Stimulated activated CD8-positive, alpha-beta memory T cell treated with anti-CD3 and anti-CD28 coated beads, Interleukin-7, amount 100 ng/mL, for 1 hour (primary cell): ENCODE data around the gene MS4A18.

Source experiments
- DNase-seq, 2 donors: peaks; one replicate each; pipeline ENCODE4 v3.0.0-alpha.2; 2020; ENCODE audit warnings: low read depth in 2 of 2

MS4A18 gene

DNA sequence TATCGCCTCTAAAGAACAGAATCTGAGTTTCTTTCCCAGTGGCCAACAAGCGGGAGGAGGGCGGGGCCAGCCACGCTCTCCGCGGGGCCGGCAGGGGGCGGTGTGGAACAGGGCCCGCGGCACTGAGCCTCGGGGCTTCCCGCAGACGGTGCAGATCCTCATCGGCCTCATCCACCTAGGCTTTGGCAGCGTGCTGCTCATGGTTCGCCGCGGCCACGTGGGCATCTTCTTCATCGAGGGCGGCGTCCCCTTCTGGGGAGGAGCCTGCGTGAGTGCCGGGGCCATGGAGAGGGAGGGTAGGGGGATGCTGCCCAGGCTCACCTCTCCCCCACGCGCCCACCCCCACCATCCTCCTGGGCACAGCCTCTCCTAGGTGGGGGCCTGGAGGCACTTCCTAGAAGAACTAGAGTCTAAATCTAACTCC is 42.9 kb downstream of the MS4A18 start:
- no peak for DNase-seq

DNA sequence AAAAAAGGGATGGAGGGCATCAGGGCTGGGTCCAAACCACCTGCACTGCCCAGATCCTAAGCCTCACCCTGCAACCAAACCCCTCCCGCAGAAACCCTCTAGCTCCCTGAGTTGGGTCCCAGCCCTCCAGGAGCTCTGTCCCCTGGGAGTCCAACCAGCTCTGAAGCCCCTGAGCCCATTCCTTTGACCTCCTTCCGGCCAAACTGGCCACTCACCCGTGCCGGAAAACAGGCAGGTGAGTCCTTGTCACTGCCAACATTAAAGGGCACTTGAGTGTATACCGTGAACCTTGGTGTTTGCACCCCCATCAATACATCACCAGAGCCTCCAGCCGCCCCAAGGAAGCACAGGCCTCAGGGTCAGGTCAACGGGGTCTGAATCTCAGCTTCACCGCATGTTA is 43.7 kb downstream of the MS4A18 start:
- DNase-seq, result no peak

DNA sequence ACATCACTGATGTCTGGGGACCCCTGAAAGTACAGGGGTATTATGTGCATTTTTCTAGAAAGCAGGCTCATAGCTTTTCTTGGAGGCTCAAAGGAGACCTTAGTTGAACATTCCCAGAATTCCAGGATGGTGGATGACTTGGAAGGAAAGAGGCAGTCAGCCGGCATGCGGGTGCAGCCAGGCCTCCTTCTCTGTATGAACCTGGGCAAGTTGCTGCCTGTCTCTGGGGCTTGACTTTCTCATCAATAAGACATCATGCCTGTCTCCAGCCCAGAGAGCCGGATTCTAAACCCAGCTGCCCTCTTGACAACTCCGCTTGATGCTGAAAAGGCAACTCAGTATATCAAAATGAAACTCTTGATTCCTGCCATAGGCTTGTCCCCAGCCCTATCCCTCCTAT is 44.8 kb downstream of the MS4A18 start:
- no peak for DNase-seq

DNA sequence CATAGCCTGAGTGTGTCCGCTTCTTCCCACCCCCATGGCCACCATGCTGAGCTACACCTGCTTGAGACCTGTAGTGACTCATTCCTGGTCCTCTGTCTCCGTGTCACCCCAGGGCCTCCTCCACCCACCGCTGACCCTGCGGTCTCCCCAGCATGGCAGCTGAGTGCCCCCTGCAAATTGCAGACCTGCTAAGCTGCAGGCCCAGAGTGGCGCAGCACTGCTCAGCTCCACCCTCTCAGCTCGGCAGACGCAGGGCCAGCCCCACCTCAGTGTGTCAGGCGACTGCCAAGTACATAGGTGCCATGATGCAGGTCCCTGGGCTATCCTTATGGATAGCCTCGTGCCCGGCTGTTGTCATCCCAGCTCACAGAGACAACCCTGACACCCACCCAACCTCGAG is 45.3 kb downstream of the MS4A18 start:
- no peak for DNase-seq

DNA sequence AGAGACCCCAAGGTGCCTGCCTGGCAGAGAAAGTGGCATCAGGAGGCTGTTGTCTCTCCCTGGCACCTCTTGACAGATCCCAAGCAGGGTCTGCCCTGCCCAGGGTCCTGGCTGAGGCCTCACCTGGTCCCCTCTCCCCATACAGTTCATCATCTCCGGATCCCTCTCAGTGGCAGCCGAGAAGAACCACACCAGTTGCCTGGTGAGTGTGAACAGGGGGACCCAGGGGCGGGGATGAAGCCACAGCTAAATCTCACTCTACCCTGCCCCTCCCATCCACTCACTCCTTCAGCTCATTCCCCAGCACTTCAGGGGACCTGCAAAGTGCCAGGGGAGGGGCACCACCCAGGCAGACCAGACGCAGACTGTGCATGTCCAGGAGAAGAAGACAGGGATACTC is 46.6 kb downstream of the MS4A18 start:
- DNase-seq, result no peak

DNA sequence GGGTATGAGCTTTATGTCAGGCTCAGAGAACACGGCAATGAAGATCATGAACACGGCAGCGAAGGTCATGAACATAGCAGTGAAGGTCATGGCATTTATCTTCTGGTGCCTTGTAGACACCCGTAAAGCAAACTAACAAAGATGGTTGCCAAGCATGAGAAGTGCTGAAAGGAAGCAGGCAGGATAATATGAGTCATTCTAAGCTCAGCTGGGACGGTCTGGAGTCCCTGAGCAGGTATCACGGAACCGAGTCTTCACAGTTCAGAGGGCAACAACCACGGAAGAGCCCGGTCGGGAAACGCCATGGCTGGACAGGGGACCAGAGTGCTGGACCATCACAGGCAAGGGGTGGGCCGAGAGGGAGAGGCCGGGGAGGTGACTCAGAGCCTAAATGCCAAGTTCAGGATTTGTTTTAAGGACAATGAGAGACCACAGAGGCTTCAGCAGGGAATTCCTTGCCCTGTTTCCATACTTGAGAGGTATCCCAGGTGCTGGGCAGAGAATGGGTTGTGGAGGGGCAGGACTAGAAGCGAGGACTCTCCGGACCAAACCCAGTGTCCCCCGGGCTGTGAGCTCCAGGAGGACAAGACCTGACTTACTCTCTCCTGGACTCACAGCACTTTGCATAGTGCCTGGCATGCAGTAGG is 47.5 kb downstream of the MS4A18 start:
- no peak for DNase-seq

DNA sequence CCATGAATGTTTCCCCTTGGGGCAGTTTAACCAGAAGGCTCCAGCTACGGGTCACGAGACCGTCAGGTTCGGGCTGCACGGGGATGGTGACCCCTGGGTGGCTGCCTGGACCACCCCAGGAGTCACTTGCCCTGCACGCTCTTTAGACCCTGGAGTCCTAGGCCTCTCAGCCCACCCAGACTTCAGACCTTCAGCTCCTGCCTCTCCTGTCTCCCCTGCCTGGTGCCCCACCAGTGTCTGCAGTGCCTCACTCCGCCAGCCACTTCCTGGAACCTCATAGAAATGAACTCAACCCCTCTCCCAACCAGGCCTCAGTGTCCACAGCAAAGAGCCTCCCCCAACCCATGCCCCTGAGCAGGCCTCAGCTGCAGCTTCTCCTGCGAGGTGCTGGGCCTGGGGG is 48.1 kb downstream of the MS4A18 start:
- no peak for DNase-seq

DNA sequence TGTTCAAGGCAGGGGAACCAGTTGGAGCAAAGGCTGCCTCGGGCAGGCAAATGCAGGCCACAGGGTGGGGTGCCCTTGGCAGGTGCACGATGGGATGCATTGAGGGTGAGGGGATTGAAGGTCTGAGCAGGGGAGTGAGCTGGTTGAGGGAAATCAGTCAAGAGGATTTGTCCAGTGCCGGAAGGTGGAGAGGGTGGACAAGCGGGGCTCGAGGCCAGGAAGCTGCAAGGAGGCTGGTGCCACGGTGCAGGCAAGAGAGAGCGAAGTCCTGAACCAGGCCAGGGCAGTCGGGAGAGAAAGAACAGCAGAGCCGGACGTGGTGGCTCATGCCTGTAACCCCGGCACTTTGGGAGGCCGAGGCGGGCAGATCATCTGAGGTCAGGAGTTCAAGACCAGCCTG is 50.2 kb downstream of the MS4A18 start:
- DNase-seq, result no peak

DNA sequence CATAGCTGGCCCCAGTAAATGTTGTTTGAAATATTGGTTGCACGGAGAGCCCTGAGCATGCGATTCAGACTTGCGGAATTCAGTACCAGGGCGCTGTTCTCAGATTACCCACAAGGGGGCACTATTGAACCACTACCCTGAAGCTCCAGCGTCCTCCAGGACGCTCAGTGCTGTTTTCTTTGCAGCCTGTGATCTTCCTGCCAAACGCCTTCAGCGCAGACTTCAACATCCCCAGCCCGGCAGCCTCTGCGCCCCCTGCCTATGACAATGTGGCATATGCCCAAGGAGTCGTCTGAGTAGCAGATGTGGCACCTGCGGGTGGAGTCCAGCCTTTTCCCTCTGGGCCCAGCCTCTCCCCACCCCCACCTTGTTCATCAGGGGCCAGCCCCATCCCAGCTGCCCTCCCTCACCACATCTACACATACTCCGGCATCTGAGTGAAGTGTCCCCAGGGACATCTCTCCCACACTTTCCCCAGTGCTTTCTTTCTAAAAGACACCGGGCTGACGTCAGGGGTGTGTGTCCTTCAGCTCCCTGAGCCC is 51.0 kb downstream of the MS4A18 start:
- DNase-seq, result peak; percentile 54 to 74

DNA sequence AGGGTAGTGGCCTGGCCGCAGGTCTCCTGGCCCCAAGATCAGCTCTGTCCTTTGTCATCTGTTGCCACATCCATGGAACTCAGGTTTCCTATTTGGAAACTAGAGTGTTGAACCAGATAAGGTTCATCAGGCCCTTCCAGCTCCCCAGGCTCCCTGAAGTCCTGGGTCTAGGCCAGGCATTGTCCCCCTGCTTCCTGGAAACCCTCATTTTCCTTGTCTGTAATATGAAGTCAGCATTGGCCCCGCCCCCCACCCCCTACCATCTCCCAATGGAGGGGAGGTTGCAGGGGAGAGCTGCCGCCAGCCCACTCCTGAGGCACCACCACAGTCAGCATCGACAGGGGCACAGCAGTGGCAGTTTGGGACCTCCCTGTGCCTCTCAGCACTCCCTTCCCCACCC is 51.6 kb downstream of the MS4A18 start:
- DNase-seq, result no peak

DNA sequence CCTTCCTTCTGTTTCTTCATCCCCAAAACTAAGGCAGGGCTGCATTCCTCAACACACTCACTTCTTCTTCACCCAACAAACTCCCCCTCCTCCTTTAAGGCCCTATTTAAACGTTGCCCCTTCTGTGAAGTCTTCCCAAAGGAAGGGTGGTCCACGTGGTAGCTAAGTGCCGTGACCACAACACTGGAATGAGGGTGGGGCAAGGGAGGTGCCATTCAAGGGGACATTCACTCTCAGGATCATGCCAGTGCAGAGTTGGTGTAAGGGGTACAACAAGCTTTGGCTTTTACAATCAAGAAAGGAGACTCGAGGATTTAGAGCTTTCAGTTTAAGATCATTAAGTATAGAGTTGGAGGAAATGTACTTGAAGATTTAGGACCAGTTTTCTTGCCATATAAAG is 52.6 kb downstream of the MS4A18 start:
- DNase-seq, result no peak

DNA sequence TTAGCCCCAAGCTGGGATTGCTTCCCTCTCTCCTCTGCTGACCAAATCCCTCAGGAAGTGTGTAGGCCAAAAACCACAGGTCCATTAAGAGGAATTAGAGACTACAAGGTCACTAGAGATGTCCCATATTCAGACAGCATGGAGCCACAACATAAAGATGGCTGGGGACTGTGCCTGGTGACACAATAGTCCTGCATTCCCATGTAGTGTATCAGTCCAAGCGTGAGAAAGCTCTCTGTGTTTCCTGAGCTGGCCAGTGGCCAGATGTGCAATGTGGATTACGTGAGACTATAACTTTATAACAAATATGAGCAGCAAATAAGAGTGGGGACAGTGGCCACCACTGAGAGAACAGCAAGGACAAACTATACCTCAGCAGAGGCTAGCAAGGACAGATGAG is 53.1 kb downstream of the MS4A18 start:
- DNase-seq, result no peak

DNA sequence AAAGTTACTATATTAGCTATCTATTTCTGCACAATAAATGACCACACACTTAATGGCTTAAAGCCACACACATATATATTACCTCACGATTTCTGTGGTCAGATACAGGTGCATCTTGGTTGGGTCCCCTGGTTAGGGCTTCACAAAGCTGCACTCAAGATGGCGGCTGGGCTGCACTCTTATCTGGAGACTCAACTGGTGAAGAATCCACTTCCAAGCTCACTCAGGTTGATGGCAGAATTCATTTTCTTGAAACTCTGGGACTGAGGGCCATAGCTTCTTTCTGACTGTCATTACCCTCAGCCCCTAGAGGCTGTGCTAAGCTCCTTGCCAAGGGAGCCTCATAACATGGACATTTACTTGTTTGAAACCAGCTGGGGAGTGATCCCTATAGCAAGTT is 55.5 kb downstream of the MS4A18 start:
- DNase-seq, result no peak

DNA sequence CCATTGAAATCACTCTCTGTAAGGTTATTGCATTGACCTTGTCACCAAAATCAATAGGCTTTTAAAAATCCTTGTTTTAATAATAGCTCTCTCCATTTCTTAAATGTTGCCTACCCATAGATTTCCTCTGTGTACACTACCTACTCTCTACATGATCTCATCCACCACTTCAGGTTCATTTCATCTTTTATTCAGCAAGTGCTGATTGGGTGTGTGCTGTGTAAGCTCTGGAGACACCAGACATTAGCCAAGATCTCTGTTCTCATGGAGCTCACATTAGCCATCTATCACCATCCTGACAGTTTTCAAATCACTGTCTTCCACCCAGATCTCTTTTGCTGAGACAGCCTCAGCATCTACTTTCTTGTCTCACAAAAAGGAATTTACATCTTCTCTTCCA is 56.3 kb downstream of the MS4A18 start:
- DNase-seq, result no peak

DNA sequence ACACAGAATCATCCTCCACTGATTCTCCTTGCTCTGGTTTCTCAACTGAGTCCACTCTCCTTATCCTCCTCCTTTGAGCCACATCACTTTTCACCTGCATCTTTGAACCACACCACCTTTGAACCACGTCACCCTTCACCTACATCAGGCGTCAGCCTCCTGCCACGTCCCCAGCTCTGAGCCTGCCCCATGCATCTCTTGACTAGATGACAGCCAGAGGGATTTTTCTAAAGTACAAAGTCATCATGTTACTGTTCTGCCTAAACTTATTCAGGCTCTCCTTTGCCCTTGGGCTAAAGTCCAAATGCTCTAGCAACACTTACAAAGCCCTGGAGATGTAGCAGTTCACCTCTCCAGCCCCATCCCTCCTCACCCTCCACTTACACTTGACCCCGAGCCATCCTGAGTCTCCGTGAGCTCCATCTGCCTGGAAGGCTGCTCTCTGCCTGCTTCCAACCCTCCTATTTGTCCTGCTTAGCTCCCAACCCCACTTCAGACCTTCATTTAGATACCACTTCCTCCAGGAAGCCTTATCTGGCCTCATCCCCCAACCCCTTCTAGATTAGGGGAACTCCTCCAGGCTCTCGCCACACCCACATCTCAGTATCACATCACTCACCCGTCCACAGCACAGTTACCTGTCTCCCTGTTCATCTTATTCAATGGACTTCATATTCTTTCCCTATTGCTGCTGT is 56.9 kb downstream of the MS4A18 start:
- DNase-seq, result no peak

DNA sequence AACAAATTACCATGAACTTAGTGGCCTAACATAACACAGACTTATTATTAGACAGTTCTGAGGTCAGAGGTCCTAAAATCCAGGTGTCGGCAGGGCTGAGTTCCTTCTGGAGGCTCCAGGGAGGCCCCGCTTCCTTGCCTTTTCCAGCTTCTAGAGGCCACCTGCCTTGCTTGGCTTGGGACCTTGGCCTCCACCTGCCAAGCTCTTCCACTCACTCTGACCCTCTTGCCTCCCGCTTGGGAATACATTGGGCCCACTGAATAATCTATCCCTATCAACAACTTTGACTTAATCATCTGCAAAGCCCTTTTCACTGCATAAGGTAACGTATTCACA is 57.4 kb downstream of the MS4A18 start:
- DNase-seq, result no peak

DNA sequence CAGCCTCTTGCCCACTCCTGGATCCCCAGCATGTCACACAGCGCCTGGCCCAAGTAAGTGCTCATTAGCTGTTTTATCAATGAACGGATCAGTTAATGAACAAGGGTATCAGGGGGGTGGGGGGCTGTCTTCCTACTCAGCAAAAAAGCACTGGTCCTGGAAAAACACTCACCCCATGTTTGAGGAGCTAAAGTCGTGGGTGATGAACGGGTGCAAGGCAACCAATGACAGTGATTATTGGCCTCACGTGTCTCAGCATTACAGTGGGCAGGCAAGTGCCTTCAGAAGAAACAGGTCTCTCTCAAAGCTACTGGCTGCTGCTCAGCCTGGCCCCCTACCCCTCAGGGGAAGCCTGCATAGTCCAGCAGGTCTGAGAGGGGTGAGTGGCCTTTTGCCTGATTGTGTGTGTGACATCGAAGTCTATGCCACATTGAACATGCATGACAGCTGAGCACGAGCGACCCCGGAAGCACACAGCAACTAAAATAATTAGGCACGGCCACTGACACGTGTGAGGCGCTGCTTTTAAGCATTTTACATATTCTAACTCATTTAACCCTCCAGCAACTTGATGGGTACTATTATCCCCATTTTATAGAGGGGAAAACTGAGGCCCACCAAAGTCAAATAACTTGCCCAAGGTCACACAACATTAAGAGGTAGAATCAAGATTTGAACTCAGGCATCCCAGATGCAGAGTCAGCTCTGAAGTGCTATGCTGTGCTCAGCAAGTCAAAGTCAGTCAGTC is 58.0 kb downstream of the MS4A18 start:
- DNase-seq, result no peak

DNA sequence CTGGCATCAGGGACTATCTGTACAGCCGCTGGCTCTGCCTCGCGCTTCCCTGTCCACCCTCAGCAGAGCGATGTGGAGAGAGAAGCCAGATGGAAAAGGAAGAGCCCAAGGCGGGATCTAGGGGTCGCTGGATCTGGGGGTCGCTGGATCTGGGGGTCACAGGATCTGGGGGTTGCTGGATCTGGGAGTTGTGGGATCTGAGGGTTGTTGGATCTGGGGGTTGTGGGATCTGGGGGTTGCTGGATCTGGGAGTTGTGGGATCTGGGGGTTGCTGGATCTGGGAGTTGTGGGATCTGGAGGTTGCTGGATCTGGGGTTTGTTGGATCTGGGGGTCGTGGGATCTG is 58.6 kb downstream of the MS4A18 start:
- no peak for DNase-seq

DNA sequence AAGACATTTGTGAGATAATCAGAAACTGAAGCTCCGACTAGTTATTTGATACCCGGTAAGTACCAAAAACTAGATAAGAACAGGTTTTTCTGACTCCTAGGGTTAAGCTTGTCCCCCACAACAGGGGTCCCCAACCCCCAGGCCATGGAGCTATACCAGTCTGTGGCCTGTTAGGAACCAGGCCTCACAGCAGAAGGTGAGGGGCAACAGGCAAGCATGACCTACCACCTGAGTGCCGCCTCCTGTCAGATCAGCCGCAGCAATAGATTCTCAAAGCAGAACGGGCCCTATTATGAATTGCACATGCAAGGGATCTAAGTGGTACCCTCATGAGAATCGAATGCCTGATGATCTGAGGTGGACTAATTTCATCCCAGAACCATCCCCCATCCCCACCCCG is 59.4 kb downstream of the MS4A18 start:
- DNase-seq, result no peak

DNA sequence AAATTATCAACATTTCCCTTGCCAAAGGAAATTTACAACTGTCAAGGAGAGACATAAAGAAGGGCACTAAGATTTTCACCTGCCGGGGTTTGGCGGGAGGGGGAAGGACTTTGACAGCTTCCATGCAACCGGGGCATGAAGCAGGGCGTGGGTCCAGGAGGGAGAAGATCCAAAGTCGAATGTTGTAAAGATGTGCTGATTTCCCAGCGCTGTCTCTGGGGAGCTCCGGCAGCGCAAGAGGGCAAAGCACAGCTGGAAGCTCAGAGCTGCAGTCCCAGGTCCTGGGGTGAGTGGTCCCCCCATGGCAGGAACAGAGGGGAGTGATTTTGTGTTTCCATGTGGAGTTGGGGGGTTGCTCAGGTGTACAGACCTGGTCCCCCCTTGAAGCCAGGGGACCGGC is 60.6 kb downstream of the MS4A18 start, which contains the start of gene MS4A10:
TSS of gene MS4A10 (plus strand) at position 198 of the 400 bp plus-strand sequence. CDS start 5,003 bp downstream, outside the sequence.
- DNase-seq, result no peak

DNA sequence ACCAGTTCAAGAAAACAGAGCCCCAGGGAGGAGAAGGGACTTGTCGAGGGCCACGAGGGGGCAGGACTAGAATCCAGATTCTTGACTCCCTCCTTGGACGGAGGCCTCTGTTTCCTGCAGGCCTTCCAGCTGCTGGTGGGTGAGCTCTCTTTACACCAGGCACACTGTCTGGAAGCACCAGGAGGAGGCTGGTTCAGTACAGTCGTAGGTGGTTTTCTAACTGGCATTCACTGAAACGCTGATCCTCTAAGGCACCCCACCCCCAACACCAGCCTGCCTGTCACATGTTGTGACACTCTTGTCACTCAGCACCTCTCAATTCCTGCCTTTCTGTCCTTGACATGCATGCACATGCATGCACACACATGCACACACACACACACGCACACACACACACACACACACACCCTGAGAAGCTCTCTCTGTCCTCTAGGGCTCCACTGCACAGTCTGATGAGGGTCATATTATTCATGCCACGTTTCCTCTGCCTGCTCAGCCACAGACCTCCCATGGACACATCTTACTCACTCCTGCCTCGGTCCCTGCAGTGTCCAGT is 61.4 kb downstream of the MS4A18 start:
- DNase-seq, result no peak

DNA sequence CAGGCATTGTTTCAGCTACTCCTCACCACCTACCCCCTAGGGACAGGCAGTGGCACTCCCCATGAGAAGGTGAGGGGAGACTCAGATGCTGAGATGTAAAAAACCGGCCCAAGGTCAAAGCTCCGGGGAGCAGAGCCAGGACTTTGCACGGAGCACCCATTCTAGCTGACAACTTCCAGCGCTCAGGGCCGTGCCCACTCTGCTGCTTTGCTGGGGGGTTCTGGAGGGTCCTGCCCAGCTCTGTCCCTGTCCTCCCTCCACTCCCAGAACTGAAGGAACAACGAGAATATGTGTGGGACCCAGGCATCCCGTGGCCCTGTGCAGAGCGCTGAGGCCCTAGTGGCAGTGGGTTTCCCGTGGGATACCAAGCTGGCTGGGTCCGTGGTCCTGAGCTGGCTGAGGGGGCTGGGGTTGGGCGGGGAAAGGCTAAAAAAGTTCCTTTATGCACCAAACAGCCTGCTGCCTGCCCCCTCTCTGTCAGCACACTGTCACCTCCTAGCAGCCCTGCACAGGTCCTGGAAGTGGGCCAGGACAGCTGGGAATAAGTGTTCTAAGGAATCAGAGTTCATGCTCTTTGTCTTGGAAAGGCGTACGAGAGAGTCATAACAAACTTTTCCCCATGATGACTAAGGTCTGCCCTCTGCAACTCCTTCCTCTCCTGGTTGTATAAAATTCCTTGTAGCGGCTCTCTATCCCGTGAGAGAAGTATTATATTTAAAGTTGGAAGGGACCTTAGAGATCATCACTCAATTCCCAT is 62.5 kb downstream of the MS4A18 start:
- DNase-seq, result no peak
